SK-N-SH (cell line): Measurements from ENCODE around the gene PROX2. TPM values are rescaled to one million over a fixed set of nuclear protein-coding genes. Genes with fewer than 3 reads are reported as not detected.

ENCODE experiments used
- CTCF ChIA-PET: fragments of 300-600, 350-600 bp; formaldehyde crosslinking; extraction: SDS; loops from one replicate; lab custom pipeline; 2021; lab: Yijun Ruan, JAX
- POLR2A ChIA-PET: fragments of 350-600 bp; sonication (Branson Sonifier 250); formaldehyde crosslinking; extraction: SDS; loops from one replicate; lab custom pipeline; 2020; ENCODE audit warnings: antibody characterized with exemption, inconsistent platforms; lab: Yijun Ruan, JAX
- DNase-seq: peaks from one replicate; pipeline ENCODE4 v3.0.0; 2012
- H2AFZ ChIP-seq: fragments of 200-600 bp; sonication (generic); 2 replicates; pipeline ENCODE4 v1.8.1; 2016; ENCODE audit warnings: antibody characterized with exemption, mild to moderate bottlenecking, low read depth
- H3F3A ChIP-seq: fragments of 200-600 bp; sonication (generic); replicated peaks from 2 replicates; pipeline ENCODE3; 2016; ENCODE audit warnings: antibody characterized with exemption, mild to moderate bottlenecking; ENCODE audit not compliant: insufficient read depth
- H3K27ac ChIP-seq, 2 experiments: fragments of 200-500 bp in 1 of 2; fragments of 200-600 bp in 1 of 2; sonication (Bioruptor generic) in 1 of 2; sonication (generic), shearing (Covaris generic) in 1 of 2; 2 replicates each; pipeline versions ENCODE4 v1.5.1 to v1.6.1; 2014 to 2016; ENCODE audit warnings: low read depth in 2 of 2, inconsistent platforms in 1 of 2, low read length in 1 of 2, mild to moderate bottlenecking in 1 of 2, mixed read lengths in 1 of 2
- H3K27me3 ChIP-seq: fragments of 200-600 bp; sonication (generic), shearing (Covaris generic); 2 replicates; pipeline ENCODE4 v1.6.1; 2016; ENCODE audit warnings: mixed run types; ENCODE audit not compliant: insufficient read depth
- H3K36me3 ChIP-seq, 2 experiments: fragments of 200-500 bp in 1 of 2; fragments of 200-600 bp in 1 of 2; sonication (Bioruptor generic) in 1 of 2; sonication (generic) in 1 of 2; replicated peaks in 1 of 2; 2 replicates each; pipeline versions ENCODE3 to v1.5.1; 2014 to 2016; ENCODE audit warnings: low read length in 1 of 2, mild to moderate bottlenecking in 1 of 2; ENCODE audit not compliant: insufficient read depth in 2 of 2, control insufficient read depth in 1 of 2
- H3K4me1 ChIP-seq, 2 experiments: fragments of 200-500 bp in 1 of 2; fragments of 200-600 bp in 1 of 2; sonication (Bioruptor generic) in 1 of 2; sonication (generic), shearing (Covaris generic) in 1 of 2; 2 replicates each; pipeline versions ENCODE4 v1.5.1 to v1.6.1; 2014 to 2016; ENCODE audit warnings: low read depth in 1 of 2, low read length in 1 of 2, mixed run types in 1 of 2; ENCODE audit not compliant: insufficient read depth in 2 of 2, control insufficient read depth in 1 of 2
- H3K4me2 ChIP-seq: fragments of 200-600 bp; sonication (generic), shearing (Covaris generic); 2 replicates; pipeline ENCODE4 v1.6.1; 2017; ENCODE audit warnings: mixed run types
- H3K4me3 ChIP-seq, 2 experiments: fragments of 200-500 bp in 1 of 2; fragments of 200-600 bp in 1 of 2; sonication (Bioruptor generic) in 1 of 2; sonication (generic), shearing (Covaris generic) in 1 of 2; 2 replicates each; pipeline versions ENCODE4 v1.5.1 to v1.8.1; 2014 to 2016; ENCODE audit warnings: low read depth in 2 of 2, inconsistent platforms in 1 of 2, low read length in 1 of 2, mild to moderate bottlenecking in 1 of 2, mixed read lengths in 1 of 2, moderate library complexity in 1 of 2
- H3K79me2 ChIP-seq: fragments of 200-600 bp; sonication (generic); 2 replicates; pipeline ENCODE4 v1.8.1; 2017; ENCODE audit warnings: mild to moderate bottlenecking; ENCODE audit not compliant: insufficient read depth
- H3K9ac ChIP-seq: fragments of 200-600 bp; sonication (generic); 2 replicates; pipeline ENCODE4 v1.6.1; 2017; ENCODE audit warnings: mixed run types
- H3K9me2 ChIP-seq: fragments of 200-600 bp; sonication (generic); 2 replicates; pipeline ENCODE4 v1.6.1; 2017; ENCODE audit warnings: mixed run types
- H3K9me3 ChIP-seq: fragments of 200-600 bp; sonication (generic); 2 replicates; pipeline ENCODE4 v1.6.1; 2017; ENCODE audit warnings: mixed run types, mild to moderate bottlenecking, moderate library complexity
- H4K20me1 ChIP-seq: fragments of 200-600 bp; sonication (generic); 2 replicates; pipeline ENCODE4 v1.6.1; 2017; ENCODE audit warnings: mild to moderate bottlenecking, mixed run types; ENCODE audit not compliant: insufficient read depth
- EP300 ChIP-seq, 2 experiments: IDR thresholded peaks; 2 replicates each; pipeline versions ENCODE4 v1.4.0 to v1.6.1; 2012; ENCODE audit warnings: borderline replicate concordance in 1 of 2, low read depth in 1 of 2, low read length in 1 of 2
- EZH2phosphoT487 ChIP-seq: fragments of 200-600 bp; sonication (generic); IDR thresholded peaks from 2 replicates; pipeline ENCODE4 v1.6.1; 2017; ENCODE audit warnings: low read depth, mixed run types, mild to moderate bottlenecking, antibody characterized with exemption, moderate library complexity, borderline replicate concordance
- FOXJ3 ChIP-seq: sonication (generic); formaldehyde crosslinking; IDR thresholded peaks from 2 replicates; pipeline ENCODE4 v1.5.1; 2020; ENCODE audit warnings: mild to moderate bottlenecking, missing genetic modification reagents
- FOXM1 ChIP-seq: IDR thresholded peaks from 2 replicates; pipeline ENCODE4 v1.4.0; 2012; ENCODE audit warnings: low read depth, mild to moderate bottlenecking
- GATA2 ChIP-seq: sonication (generic); formaldehyde crosslinking; IDR thresholded peaks from 2 replicates; pipeline ENCODE4 v1.5.0; 2020; ENCODE audit warnings: mild to moderate bottlenecking, missing genetic modification reagents
- MEF2A ChIP-seq: IDR thresholded peaks from 2 replicates; pipeline ENCODE4 v1.4.0; 2012; ENCODE audit warnings: low read depth, borderline replicate concordance
- NRF1 ChIP-seq: IDR thresholded peaks from 2 replicates; pipeline ENCODE4 v1.6.1; 2012; ENCODE audit warnings: low read depth, mild to moderate bottlenecking, low read length
- POLR2AphosphoS5 ChIP-seq: IDR thresholded peaks from 2 replicates; pipeline ENCODE4 v1.6.1; 2012; ENCODE audit warnings: low read depth, low read length
- REST ChIP-seq: IDR thresholded peaks from 2 replicates; pipeline ENCODE4 v1.6.1; 2012; ENCODE audit warnings: mild to moderate bottlenecking, low read depth, low read length, moderate library complexity
- RFX5 ChIP-seq: IDR thresholded peaks from 2 replicates; pipeline ENCODE4 v1.6.1; 2012; ENCODE audit warnings: mild to moderate bottlenecking, improper control_type of control experiment, low read length
- TAF1 ChIP-seq: IDR thresholded peaks from 2 replicates; pipeline ENCODE4 v1.6.1; 2012; ENCODE audit warnings: low read depth, mild to moderate bottlenecking, low read length, moderate library complexity, borderline replicate concordance
- USF1 ChIP-seq: IDR thresholded peaks from 2 replicates; pipeline ENCODE4 v1.4.0; 2012; ENCODE audit warnings: low read depth, borderline replicate concordance
- WGBS: methylation state at CpG from one replicate; pipeline ENCODE4 v1.1.6; 2017; ENCODE audit warnings: low lambda C conversion rate; 5-methylcytosine and 5-hydroxymethylcytosine counted together
- polyA plus RNA-seq, 3 experiments: library from polyadenylated mRNA; depleted of rRNA; stranded (reverse); fragments of >200 nt; gene quantifications; 2 replicates each; pipeline ENCODE4 v1.2.3, GENCODE V29; 2012
- TF ChIP-seq, protein P1 (sequence below): IDR thresholded peaks from 2 replicates; pipeline ENCODE4 v1.4.0; 2012; ENCODE audit warnings: low read depth
- TF ChIP-seq, protein P2 (sequence below): fragments of 200-600 bp; sonication (generic); IDR thresholded peaks from 2 replicates; pipeline ENCODE4 v1.6.1; 2017; ENCODE audit warnings: antibody characterized with exemption, mild to moderate bottlenecking, moderate library complexity
- TF ChIP-seq, protein P3 (sequence below): IDR thresholded peaks from 2 replicates; pipeline ENCODE4; 2012
- TF ChIP-seq, protein P4 (sequence below): fragments of 150-350 bp; IDR thresholded peaks from 2 replicates; pipeline ENCODE4 v1.6.1; 2016; ENCODE audit warnings: mild to moderate bottlenecking, low read depth, low read length

The PROX2 gene
- polyA plus RNA-seq, 1 of the 3 experiments (the other 2 are of a cell fraction) = not detected

DNA sequence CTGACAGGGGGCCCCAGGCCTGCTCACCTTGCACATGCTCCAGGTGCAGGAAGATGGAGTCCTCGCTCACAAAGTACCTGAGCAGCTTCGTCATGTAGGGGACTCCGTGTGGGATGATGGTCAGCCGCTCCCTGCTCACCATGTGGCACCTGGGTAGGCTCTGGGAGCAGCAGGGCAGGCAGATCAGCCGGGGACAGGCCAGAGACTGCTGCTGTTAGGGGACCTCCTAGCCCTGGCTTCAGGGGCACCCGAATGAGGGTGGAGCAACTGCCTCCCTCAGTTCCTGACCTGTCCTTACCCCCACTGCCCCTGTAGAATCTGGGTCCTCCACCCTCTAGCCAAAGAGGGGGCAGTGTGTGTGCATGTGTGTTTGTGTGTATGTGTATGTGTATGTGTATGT lies 35.3 kb upstream of the PROX2 start:
- H3K4me1 ChIP-seq = no peaks in the 10 kb centered on the region; a peak in 1 of 4 replicates
- no peak overlapping the region for H3K4me2 ChIP-seq
- CTCF ChIA-PET = interaction anchor here (4.1 to 26.0 kb wide), 3 partner anchors 17 to 177 kb away, joined by 24 to 537 read pairs (median 124); no protein-coding TSS in a partner anchor
- POLR2A ChIA-PET = interaction anchor here (1.8 kb wide), 1 partner anchor 11 kb away, joined by 4 read pairs; the partner anchor contains the start of gene RPS6KL1
- H4K20me1 ChIP-seq = no peaks in the 10 kb centered on the region
- no peak overlapping the region for H2AFZ ChIP-seq
- no CpG with 5 or more reads among the region's 6 CpGs for WGBS
- no peak for DNase-seq
- H3K79me2 ChIP-seq = no peaks in the 10 kb centered on the region
- no peak overlapping the region for H3K9ac ChIP-seq
- no peak overlapping the region for H3K27ac ChIP-seq
- no peaks in the 10 kb centered on the region for H3K27me3 ChIP-seq
- H3K36me3 ChIP-seq = no peaks in the 10 kb centered on the region
- no peaks in the 10 kb centered on the region for H3K9me2 ChIP-seq
- H3K4me3 ChIP-seq = no peak overlapping the region
- no peaks in the 10 kb centered on the region for H3K9me3 ChIP-seq
- TF ChIP-seq, protein P1, sequence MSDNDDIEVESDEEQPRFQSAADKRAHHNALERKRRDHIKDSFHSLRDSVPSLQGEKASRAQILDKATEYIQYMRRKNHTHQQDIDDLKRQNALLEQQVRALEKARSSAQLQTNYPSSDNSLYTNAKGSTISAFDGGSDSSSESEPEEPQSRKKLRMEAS = no peak
- H3F3A ChIP-seq = peaks cover 2% of the 10 kb centered on the region

DNA sequence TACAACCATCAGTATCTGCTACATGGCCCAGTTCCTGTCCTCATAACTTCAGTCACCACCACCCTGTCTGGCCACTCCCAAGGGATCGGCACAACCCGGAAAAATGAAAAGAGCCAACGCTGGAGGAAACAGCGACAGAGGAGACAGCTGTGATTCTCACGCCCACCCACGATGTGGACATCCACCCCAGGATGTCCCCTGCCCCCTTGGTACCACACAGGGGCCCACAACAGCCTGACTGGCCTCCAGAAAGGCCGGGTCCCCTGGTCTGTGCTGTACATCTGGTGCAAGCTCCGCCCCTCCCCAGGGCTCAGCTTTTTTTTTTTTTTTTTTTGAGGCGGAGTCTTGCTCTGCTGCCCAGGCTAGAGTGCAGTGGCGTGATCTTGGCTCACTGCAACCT lies 34.6 kb upstream of the PROX2 start:
- no peaks in the 10 kb centered on the region for H3K27me3 ChIP-seq
- no peaks in the 10 kb centered on the region; a peak in 1 of 4 replicates for H3K4me1 ChIP-seq
- H2AFZ ChIP-seq = no peak overlapping the region
- no peak overlapping the region for H3K27ac ChIP-seq
- H3K9ac ChIP-seq = no peak overlapping the region
- no peaks in the 10 kb centered on the region for H4K20me1 ChIP-seq
- H3K79me2 ChIP-seq = no peaks in the 10 kb centered on the region
- CTCF ChIA-PET = interaction anchor here (1.1 to 26.0 kb wide), 5 partner anchors 16 to 178 kb away, joined by 3 to 537 read pairs (median 24); partner anchors contain the start of gene YLPM1
- no peak overlapping the region for H3K4me3 ChIP-seq
- no peaks in the 10 kb centered on the region for H3K36me3 ChIP-seq
- H3K9me2 ChIP-seq = no peaks in the 10 kb centered on the region
- WGBS = 89% methylated on average over 8 of the region's 10 CpGs
- no peak overlapping the region for H3K4me2 ChIP-seq
- POLR2A ChIA-PET = interaction anchor here (1.8 kb wide), 1 partner anchor 12 kb away, joined by 4 read pairs; the partner anchor contains the start of gene RPS6KL1
- DNase-seq = peak; percentile 59
- peaks cover 6% of the 10 kb centered on the region for H3F3A ChIP-seq
- H3K9me3 ChIP-seq = no peaks in the 10 kb centered on the region
- TF ChIP-seq FOXM1 (no peak), TAF1 (no peak), USF1 (no peak), GATA2 (CRISPR knock-in tag) (no peak), MEF2A (no peak), RFX5 (no peak), NRF1 (no peak), EP300 (IDR thresholded peaks at IDR 0.05; ENCODE audit: borderline replicate concordance in 1 of 2, low read depth in 1 of 2, low read length in 1 of 2) (no peak), FOXJ3 (CRISPR knock-in tag) (no peak), REST (no peak), EZH2phosphoT487 (no peak), POLR2AphosphoS5 (no peak)
- TF ChIP-seq, protein P1 = no peak
- TF ChIP-seq, protein P2, sequence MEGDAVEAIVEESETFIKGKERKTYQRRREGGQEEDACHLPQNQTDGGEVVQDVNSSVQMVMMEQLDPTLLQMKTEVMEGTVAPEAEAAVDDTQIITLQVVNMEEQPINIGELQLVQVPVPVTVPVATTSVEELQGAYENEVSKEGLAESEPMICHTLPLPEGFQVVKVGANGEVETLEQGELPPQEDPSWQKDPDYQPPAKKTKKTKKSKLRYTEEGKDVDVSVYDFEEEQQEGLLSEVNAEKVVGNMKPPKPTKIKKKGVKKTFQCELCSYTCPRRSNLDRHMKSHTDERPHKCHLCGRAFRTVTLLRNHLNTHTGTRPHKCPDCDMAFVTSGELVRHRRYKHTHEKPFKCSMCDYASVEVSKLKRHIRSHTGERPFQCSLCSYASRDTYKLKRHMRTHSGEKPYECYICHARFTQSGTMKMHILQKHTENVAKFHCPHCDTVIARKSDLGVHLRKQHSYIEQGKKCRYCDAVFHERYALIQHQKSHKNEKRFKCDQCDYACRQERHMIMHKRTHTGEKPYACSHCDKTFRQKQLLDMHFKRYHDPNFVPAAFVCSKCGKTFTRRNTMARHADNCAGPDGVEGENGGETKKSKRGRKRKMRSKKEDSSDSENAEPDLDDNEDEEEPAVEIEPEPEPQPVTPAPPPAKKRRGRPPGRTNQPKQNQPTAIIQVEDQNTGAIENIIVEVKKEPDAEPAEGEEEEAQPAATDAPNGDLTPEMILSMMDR = no peak
- TF ChIP-seq, protein P3, sequence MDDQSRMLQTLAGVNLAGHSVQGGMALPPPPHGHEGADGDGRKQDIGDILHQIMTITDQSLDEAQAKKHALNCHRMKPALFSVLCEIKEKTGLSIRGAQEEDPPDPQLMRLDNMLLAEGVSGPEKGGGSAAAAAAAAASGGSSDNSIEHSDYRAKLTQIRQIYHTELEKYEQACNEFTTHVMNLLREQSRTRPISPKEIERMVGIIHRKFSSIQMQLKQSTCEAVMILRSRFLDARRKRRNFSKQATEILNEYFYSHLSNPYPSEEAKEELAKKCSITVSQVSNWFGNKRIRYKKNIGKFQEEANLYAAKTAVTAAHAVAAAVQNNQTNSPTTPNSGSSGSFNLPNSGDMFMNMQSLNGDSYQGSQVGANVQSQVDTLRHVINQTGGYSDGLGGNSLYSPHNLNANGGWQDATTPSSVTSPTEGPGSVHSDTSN = no peak
- TF ChIP-seq, protein P4, sequence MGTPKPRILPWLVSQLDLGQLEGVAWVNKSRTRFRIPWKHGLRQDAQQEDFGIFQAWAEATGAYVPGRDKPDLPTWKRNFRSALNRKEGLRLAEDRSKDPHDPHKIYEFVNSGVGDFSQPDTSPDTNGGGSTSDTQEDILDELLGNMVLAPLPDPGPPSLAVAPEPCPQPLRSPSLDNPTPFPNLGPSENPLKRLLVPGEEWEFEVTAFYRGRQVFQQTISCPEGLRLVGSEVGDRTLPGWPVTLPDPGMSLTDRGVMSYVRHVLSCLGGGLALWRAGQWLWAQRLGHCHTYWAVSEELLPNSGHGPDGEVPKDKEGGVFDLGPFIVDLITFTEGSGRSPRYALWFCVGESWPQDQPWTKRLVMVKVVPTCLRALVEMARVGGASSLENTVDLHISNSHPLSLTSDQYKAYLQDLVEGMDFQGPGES = no peak
